Mammary epithelial cell (primary cell): Measurements from ENCODE around the gene TIMM21.

Experiments used
- EZH2 ChIP-seq: IDR thresholded peaks from 2 replicates; pipeline ENCODE4 v1.6.1; 2012; ENCODE audit warnings: low read length, inconsistent platforms, borderline replicate concordance
- TF ChIP-seq, protein P1 (sequence below), 2 donors: IDR thresholded peaks in 1 of 2; conservative IDR thresholded peaks in 1 of 2; 2 replicates each; pipeline ENCODE4 v1.5.1; 2011 to 2012; ENCODE audit warnings: inconsistent platforms in 2 of 2, low read length in 2 of 2, mild to moderate bottlenecking in 2 of 2, control low read depth in 1 of 2, low read depth in 1 of 2; ENCODE audit not compliant: insufficient read depth in 1 of 2; ENCODE audit errors: extremely low read depth in 1 of 2

- TF ChIP-seq, protein P1, sequence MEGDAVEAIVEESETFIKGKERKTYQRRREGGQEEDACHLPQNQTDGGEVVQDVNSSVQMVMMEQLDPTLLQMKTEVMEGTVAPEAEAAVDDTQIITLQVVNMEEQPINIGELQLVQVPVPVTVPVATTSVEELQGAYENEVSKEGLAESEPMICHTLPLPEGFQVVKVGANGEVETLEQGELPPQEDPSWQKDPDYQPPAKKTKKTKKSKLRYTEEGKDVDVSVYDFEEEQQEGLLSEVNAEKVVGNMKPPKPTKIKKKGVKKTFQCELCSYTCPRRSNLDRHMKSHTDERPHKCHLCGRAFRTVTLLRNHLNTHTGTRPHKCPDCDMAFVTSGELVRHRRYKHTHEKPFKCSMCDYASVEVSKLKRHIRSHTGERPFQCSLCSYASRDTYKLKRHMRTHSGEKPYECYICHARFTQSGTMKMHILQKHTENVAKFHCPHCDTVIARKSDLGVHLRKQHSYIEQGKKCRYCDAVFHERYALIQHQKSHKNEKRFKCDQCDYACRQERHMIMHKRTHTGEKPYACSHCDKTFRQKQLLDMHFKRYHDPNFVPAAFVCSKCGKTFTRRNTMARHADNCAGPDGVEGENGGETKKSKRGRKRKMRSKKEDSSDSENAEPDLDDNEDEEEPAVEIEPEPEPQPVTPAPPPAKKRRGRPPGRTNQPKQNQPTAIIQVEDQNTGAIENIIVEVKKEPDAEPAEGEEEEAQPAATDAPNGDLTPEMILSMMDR (conservative IDR thresholded peaks at IDR 0.05 in 1 of 2, IDR thresholded peaks at IDR 0.05 in 1 of 2; ENCODE audit: extremely low read depth in 1 of 2, insufficient read depth in 1 of 2, low read depth in 1 of 2, low read length in 2 of 2): no peak
- no peak for TF ChIP-seq EZH2
These were observed 38.2 kb upstream of the TIMM21 start for GRCh38 chr18:74110149-74110548.
